Endothelial cell of umbilical vein (primary cell): ENCODE measurements around the gene VBP1. TPM values are rescaled to one million over a fixed set of nuclear protein-coding genes. Genes with fewer than 3 reads are reported as not detected.

ENCODE experiments used
- BruUV-seq: library from RNA; stranded (reverse); fragments of 400-500 nt; replicated peaks from 2 replicates; lab custom pipeline; 2021; lab: Mats Ljungman, UMichigan
- CTCF ChIA-PET: fragments of 300-600, 350-600 bp; sonication (Branson Sonifier 250); formaldehyde crosslinking; loops from one replicate; lab custom pipeline; 2021; ENCODE audit warnings: antibody characterized with exemption, inconsistent platforms; lab: Charles Lee
- POLR2A ChIA-PET: fragments of 300-600, 350-600 bp; sonication (Branson Sonifier 250); formaldehyde crosslinking; loops from one replicate; lab custom pipeline; 2021; ENCODE audit warnings: antibody characterized with exemption, inconsistent platforms; lab: Charles Lee
- DNase-seq: peaks from one replicate; pipeline ENCODE4 v3.0.0-alpha.2; 2011; ENCODE audit warnings: low read depth, low spot score
- FAIRE-seq: peaks from 2 replicates; lab custom pipeline; 2011; peaks lifted over from hg19 to GRCh38; lab: Jason Lieb, UNC
- H2AFZ ChIP-seq: 2 replicates; pipeline ENCODE4 v1.6.0; 2012; ENCODE audit warnings: low read depth, low read length, control low read depth, inconsistent platforms
- H3K27ac ChIP-seq: 2 replicates; pipeline ENCODE4 v1.5.1; 2011; ENCODE audit warnings: low read depth, mild to moderate bottlenecking, control low read depth, low read length, moderate library complexity; ENCODE audit not compliant: insufficient read depth
- H3K27me3 ChIP-seq, 2 experiments: 2 replicates each; pipeline versions ENCODE4 v1.6.0 to v1.6.1; 2011; ENCODE audit warnings: low read length in 2 of 2, mixed read lengths in 1 of 2; ENCODE audit not compliant: control insufficient read depth in 2 of 2, insufficient read depth in 2 of 2
- H3K36me3 ChIP-seq, 2 experiments: 2 replicates in 1 of 2; 3 replicates in 1 of 2; pipeline ENCODE4 v1.5.1; 2011; ENCODE audit warnings: low read length in 2 of 2, mild to moderate bottlenecking in 1 of 2, moderate library complexity in 1 of 2; ENCODE audit not compliant: control insufficient read depth in 2 of 2, insufficient read depth in 2 of 2; ENCODE audit errors: extremely low read depth in 1 of 2
- H3K4me1 ChIP-seq: 3 replicates; pipeline ENCODE4 v1.5.1; 2011; ENCODE audit warnings: mild to moderate bottlenecking, low read length; ENCODE audit not compliant: control insufficient read depth, insufficient read depth; ENCODE audit errors: extremely low read depth
- H3K4me2 ChIP-seq: 2 replicates; pipeline ENCODE4 v1.6.1; 2011; ENCODE audit warnings: low read length, control low read depth, mixed read lengths; ENCODE audit not compliant: insufficient read depth
- H3K4me3 ChIP-seq, 3 experiments: fragments of 200-600 bp in 1 of 3; sonication (generic), shearing (Covaris generic) in 1 of 3; replicated peaks in 1 of 3; 2 replicates each; pipeline ENCODE4 v1.5.1; 2011 to 2016; ENCODE audit warnings: control low read depth in 3 of 3, low read length in 3 of 3, mild to moderate bottlenecking in 2 of 3, inconsistent platforms in 1 of 3, low read depth in 1 of 3, moderate library complexity in 1 of 3; ENCODE audit not compliant: insufficient read depth in 1 of 3
- H3K79me2 ChIP-seq: 2 replicates; pipeline ENCODE4 v1.6.0; 2012; ENCODE audit warnings: low read length, inconsistent platforms; ENCODE audit not compliant: control insufficient read depth, insufficient read depth
- H3K9ac ChIP-seq: replicated peaks from 2 replicates; pipeline ENCODE3; 2011; ENCODE audit warnings: low read length, control low read depth; ENCODE audit not compliant: insufficient read depth; ENCODE audit errors: extremely low read depth
- H3K9me1 ChIP-seq: replicated peaks from 3 replicates; pipeline ENCODE4 v1.6.0; 2011; ENCODE audit warnings: mild to moderate bottlenecking, low read length; ENCODE audit not compliant: control insufficient read depth, insufficient read depth; ENCODE audit errors: extremely low read depth
- H3K9me3 ChIP-seq: replicated peaks from 2 replicates; pipeline ENCODE4 v1.5.1; 2012; ENCODE audit warnings: low read length, inconsistent platforms; ENCODE audit not compliant: control insufficient read depth, insufficient read depth
- H4K20me1 ChIP-seq: replicated peaks from 2 replicates; pipeline ENCODE3; 2011; ENCODE audit warnings: mild to moderate bottlenecking, low read length; ENCODE audit not compliant: control insufficient read depth, insufficient read depth; ENCODE audit errors: extremely low read depth
- EZH2 ChIP-seq: IDR thresholded peaks from 2 replicates; pipeline ENCODE4 v1.6.1; 2012; ENCODE audit warnings: borderline replicate concordance, low read depth, mild to moderate bottlenecking, moderate library complexity, low read length, inconsistent platforms; ENCODE audit not compliant: severe bottlenecking
- FOS ChIP-seq: IDR thresholded peaks from 2 replicates; pipeline ENCODE4 v1.6.1; 2011; ENCODE audit warnings: mild to moderate bottlenecking, low read length, moderate library complexity, borderline replicate concordance; ENCODE audit not compliant: insufficient read depth
- GATA2 ChIP-seq: IDR thresholded peaks from 2 replicates; pipeline ENCODE4 v1.7.0; 2011; ENCODE audit warnings: low read depth, mild to moderate bottlenecking, moderate library complexity, mixed read lengths, low read length; ENCODE audit not compliant: insufficient read length, insufficient read depth
- JUN ChIP-seq: IDR thresholded peaks from 2 replicates; pipeline ENCODE4 v1.6.1; 2011; ENCODE audit warnings: borderline replicate concordance, low read depth; ENCODE audit not compliant: insufficient read length, insufficient read depth
- MYC ChIP-seq: IDR thresholded peaks from one replicate; pipeline ENCODE4 v1.6.1; 2011; ENCODE audit warnings: mild to moderate bottlenecking, low read depth, low read length
- POLR2A ChIP-seq: IDR thresholded peaks from 2 replicates; pipeline ENCODE4 v1.6.1; 2012; ENCODE audit warnings: low read depth, mild to moderate bottlenecking, control low read depth, low read length
- POLR2AphosphoS5 ChIP-seq: IDR thresholded peaks from 2 replicates; pipeline ENCODE4 v1.6.1; 2012; ENCODE audit warnings: low read depth, mild to moderate bottlenecking, control low read depth, low read length, moderate library complexity; ENCODE audit not compliant: insufficient read depth
- dilution Hi-C: fragments of 300-500 bp; cut with MboI; formaldehyde crosslinking; loops from one replicate; pipeline ENCODE4 v1.15.0; 2019; ENCODE audit warnings: low sequenced_read_pairs; ENCODE audit not compliant: extremely low pct_ligation_motif_present
- intact Hi-C: fragments of 100-400 bp; cut with micrococcal nuclease; formaldehyde crosslinking; loops from one replicate; pipeline ENCODE4 v1.10.0; 2022
- polyA plus RNA-seq, 4 experiments: library from polyadenylated mRNA; depleted of rRNA in 3 of 4; stranded (reverse) in 3 of 4; unstranded in 1 of 4; fragments of >200 nt; gene quantifications; 2 replicates each; pipeline versions ENCODE4 v1.2.1 to v1.2.3, GENCODE V29; 2011 to 2012; ENCODE audit warnings: missing spikeins in 1 of 4
- total RNA-seq: library from RNA; stranded (reverse); gene quantifications from 2 replicates; pipeline ENCODE4 v1.2.3, GENCODE V29; 2021
- TF ChIP-seq, protein P1 (sequence below), 2 donors: IDR thresholded peaks; 1 replicate in 1 of 2; 2 replicates in 1 of 2; pipeline ENCODE4 v1.5.1; 2011; ENCODE audit warnings: low read length in 2 of 2, mild to moderate bottlenecking in 2 of 2, moderate library complexity in 2 of 2, control low read depth in 1 of 2, inconsistent platforms in 1 of 2, low read depth in 1 of 2; ENCODE audit not compliant: insufficient read depth in 1 of 2; ENCODE audit errors: extremely low read depth in 1 of 2
- TF ChIP-seq, protein P2 (sequence below): IDR thresholded peaks from 2 replicates; pipeline ENCODE4 v1.6.1; 2011; ENCODE audit not compliant: insufficient read depth, insufficient read length

Gene VBP1
- total and polyA plus RNA-seq, 2 donors (not counting 3 experiments of a cell fraction or from before 2014, with no cell fraction given): 17.3 to 51.5 TPM

DNA sequence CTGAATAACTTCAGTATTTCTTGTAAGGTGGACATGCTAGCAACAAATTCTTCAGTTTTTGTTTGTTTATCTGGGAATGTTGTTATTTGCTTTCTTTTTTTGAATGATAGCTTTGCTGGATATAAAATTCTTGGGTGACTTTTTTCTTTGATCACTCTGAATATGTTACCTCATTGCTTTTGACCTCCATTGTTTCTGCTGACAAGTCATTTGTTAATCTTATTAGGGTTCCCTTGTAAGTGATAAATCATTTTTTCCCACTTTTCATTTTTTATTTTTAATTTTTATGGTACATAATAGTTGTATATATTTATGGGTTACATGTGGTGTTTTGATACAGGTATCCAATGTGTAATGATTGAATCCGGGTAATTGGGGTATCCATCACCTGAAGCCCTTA, 54.7 kb downstream of the VBP1 start:
- CTCF ChIA-PET: no interaction called here
- no peaks in the 10 kb centered on the region for H3K27me3 ChIP-seq
- DNase-seq: no peak
- BruUV-seq: no TSS peak
- H3K9me1 ChIP-seq: no peaks in the 10 kb centered on the region
- H3K4me3 ChIP-seq: no peak overlapping the region
- H3K4me1 ChIP-seq: no peaks in the 10 kb centered on the region
- H3K4me2 ChIP-seq: no peak overlapping the region
- intact Hi-C loops: no loop called here
- H3K79me2 ChIP-seq: no peaks in the 10 kb centered on the region
- dilution Hi-C loops: no loop called here
- no peak overlapping the region for H2AFZ ChIP-seq
- TF ChIP-seq FOS (no peak), GATA2 (no peak), MYC (no peak), POLR2AphosphoS5 (no peak), EZH2 (no peak), JUN (no peak), POLR2A (no peak)
- TF ChIP-seq, protein P1, sequence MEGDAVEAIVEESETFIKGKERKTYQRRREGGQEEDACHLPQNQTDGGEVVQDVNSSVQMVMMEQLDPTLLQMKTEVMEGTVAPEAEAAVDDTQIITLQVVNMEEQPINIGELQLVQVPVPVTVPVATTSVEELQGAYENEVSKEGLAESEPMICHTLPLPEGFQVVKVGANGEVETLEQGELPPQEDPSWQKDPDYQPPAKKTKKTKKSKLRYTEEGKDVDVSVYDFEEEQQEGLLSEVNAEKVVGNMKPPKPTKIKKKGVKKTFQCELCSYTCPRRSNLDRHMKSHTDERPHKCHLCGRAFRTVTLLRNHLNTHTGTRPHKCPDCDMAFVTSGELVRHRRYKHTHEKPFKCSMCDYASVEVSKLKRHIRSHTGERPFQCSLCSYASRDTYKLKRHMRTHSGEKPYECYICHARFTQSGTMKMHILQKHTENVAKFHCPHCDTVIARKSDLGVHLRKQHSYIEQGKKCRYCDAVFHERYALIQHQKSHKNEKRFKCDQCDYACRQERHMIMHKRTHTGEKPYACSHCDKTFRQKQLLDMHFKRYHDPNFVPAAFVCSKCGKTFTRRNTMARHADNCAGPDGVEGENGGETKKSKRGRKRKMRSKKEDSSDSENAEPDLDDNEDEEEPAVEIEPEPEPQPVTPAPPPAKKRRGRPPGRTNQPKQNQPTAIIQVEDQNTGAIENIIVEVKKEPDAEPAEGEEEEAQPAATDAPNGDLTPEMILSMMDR (IDR thresholded peaks at IDR 0.05; ENCODE audit: extremely low read depth in 1 of 2, insufficient read depth in 1 of 2, low read depth in 1 of 2, low read length in 2 of 2): no peak
- TF ChIP-seq, protein P2, sequence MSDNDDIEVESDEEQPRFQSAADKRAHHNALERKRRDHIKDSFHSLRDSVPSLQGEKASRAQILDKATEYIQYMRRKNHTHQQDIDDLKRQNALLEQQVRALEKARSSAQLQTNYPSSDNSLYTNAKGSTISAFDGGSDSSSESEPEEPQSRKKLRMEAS: no peak
- no peak for FAIRE-seq
- no peaks in the 10 kb centered on the region for H3K36me3 ChIP-seq
- H3K9ac ChIP-seq: no peak overlapping the region
- POLR2A ChIA-PET: no interaction called here
- no peak overlapping the region for H3K27ac ChIP-seq
- H4K20me1 ChIP-seq: no peaks in the 10 kb centered on the region
- no peaks in the 10 kb centered on the region for H3K9me3 ChIP-seq
